Neural progenitor cell (in vitro differentiated cells): ENCODE data around the gene DEXI. TPM values are rescaled to one million over a fixed set of nuclear protein-coding genes. Genes with fewer than 3 reads are reported as not detected.

ENCODE experiments used
- DNase-seq: peaks from one replicate; pipeline ENCODE4 v3.0.0-alpha.2; 2016; ENCODE audit warnings: low spot score
- H2AFZ ChIP-seq: fragments of 200-600 bp; sonication (generic); replicated peaks from 2 replicates; pipeline ENCODE4 v1.6.1; 2016; ENCODE audit warnings: antibody characterized with exemption
- H3F3A ChIP-seq: fragments of 200-600 bp; sonication (generic); 2 replicates; pipeline ENCODE4 v1.6.1; 2016; ENCODE audit warnings: antibody characterized with exemption, low read depth
- H3K27ac ChIP-seq: fragments of 200-600 bp; sonication (generic); 2 replicates; pipeline ENCODE4 v1.5.1; 2016; ENCODE audit warnings: mild to moderate bottlenecking
- H3K27me3 ChIP-seq: fragments of 200-600 bp; sonication (generic); 2 replicates; pipeline ENCODE4 v1.6.1; 2016; ENCODE audit warnings: mild to moderate bottlenecking, moderate library complexity
- H3K36me3 ChIP-seq: fragments of 200-600 bp; sonication (generic); 2 replicates; pipeline ENCODE4 v1.5.1; 2016
- H3K4me1 ChIP-seq: fragments of 200-600 bp; sonication (generic); 2 replicates; pipeline ENCODE4 v1.6.1; 2016; ENCODE audit warnings: mixed run types
- H3K4me2 ChIP-seq: fragments of 200-600 bp; sonication (generic); 2 replicates; pipeline ENCODE4 v1.6.1; 2016
- H3K4me3 ChIP-seq: fragments of 200-600 bp; sonication (generic); 2 replicates; pipeline ENCODE4 v1.5.1; 2016
- H3K79me2 ChIP-seq: fragments of 200-600 bp; sonication (generic); 2 replicates; pipeline ENCODE4 v1.6.1; 2016; ENCODE audit warnings: low read depth
- H3K9ac ChIP-seq: fragments of 200-600 bp; sonication (generic); 2 replicates; pipeline ENCODE4 v1.6.1; 2016
- H3K9me3 ChIP-seq: fragments of 200-600 bp; sonication (generic); 2 replicates; pipeline ENCODE4 v1.5.1; 2016; ENCODE audit warnings: low read depth
- H4K20me1 ChIP-seq: fragments of 200-600 bp; sonication (generic); 2 replicates; pipeline ENCODE4 v1.6.1; 2016; ENCODE audit warnings: low read depth
- H3K27ac Mint-ChIP-seq: 3 replicates; pipeline ENCODE4 v1.8.0; 2021; ENCODE audit warnings: mixed read lengths
- H3K27me3 Mint-ChIP-seq: 2 replicates; pipeline ENCODE4 v1.8.0; 2022; ENCODE audit warnings: low read depth, mild to moderate bottlenecking, inconsistent platforms, moderate library complexity, mixed read lengths; ENCODE audit not compliant: insufficient read depth
- H3K36me3 Mint-ChIP-seq: 3 replicates; pipeline ENCODE4 v1.8.0; 2021; ENCODE audit warnings: mixed read lengths
- H3K4me1 Mint-ChIP-seq: 3 replicates; pipeline ENCODE4 v1.8.0; 2021; ENCODE audit warnings: mixed read lengths
- H3K4me3 Mint-ChIP-seq: 3 replicates; pipeline ENCODE4 v1.8.0; 2021; ENCODE audit warnings: mild to moderate bottlenecking, moderate library complexity, mixed read lengths
- H3K9me3 Mint-ChIP-seq: 3 replicates; pipeline ENCODE4 v1.8.0; 2020; ENCODE audit warnings: mixed read lengths
- CTCF ChIP-seq: fragments of 200-600 bp; sonication (generic); IDR thresholded peaks from 2 replicates; pipeline ENCODE4 v1.5.1; 2017; ENCODE audit warnings: antibody characterized with exemption, mild to moderate bottlenecking
- EZH2 ChIP-seq: fragments of 200-600 bp; sonication (generic); IDR thresholded peaks from 2 replicates; pipeline ENCODE4 v1.6.1; 2017; ENCODE audit warnings: antibody characterized with exemption, mild to moderate bottlenecking, moderate library complexity
- EZH2phosphoT487 ChIP-seq: fragments of 200-600 bp; sonication (generic); IDR thresholded peaks from 2 replicates; pipeline ENCODE4 v1.6.1; 2017; ENCODE audit warnings: antibody characterized with exemption
- total RNA-seq: library from RNA; depleted of rRNA; stranded (reverse); fragments of >200 nt; gene quantifications from 2 replicates; pipeline ENCODE4 v1.2.3, GENCODE V29; 2015; ENCODE audit warnings: low replicate concordance

Gene DEXI
- total RNA-seq, 1 donor from 2014 or later = 16.4 TPM

DNA sequence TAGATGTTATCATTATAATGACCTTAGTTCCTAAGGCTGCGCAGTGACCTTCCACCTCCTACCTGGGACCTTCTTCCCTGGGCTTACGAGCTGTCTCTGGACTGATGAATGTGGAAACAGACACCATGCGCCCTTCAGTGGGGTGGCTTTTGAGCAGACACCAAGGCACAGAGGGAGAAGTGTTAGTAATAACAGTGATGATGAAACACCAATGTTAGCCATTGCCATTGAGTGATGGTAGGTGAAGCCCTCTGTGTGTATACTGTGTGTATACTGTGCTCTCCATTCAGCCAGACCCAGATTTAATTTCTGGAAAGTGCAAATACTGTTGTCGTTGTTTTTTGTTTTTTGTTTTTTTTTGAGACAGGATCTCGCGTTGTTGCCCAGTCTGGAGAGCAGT, 46.6 kb upstream of the DEXI start:
- H3K36me3 Mint-ChIP-seq = peaks cover 12% of the 10 kb centered on the region
- H3K27ac Mint-ChIP-seq = no peak overlapping the region
- Histone ChIP-seq H3K4me1 (peaks cover 3% of the 10 kb centered on the region), H2AFZ (no peak overlapping the region), H3K4me3 (no peak overlapping the region), H4K20me1 (peaks cover 3% of the 10 kb centered on the region), H3K4me2 (no peak overlapping the region), H3K27ac (no peak overlapping the region), H3F3A (no peaks in the 10 kb centered on the region), H3K79me2 (no peaks in the 10 kb centered on the region), H3K9ac (no peak overlapping the region), H3K9me3 (no peaks in the 10 kb centered on the region), H3K27me3 (no peaks in the 10 kb centered on the region), H3K36me3 (no peaks in the 10 kb centered on the region)
- H3K27me3 Mint-ChIP-seq = peaks cover 5% of the 10 kb centered on the region
- H3K4me3 Mint-ChIP-seq = no peak overlapping the region
- H3K4me1 Mint-ChIP-seq = peaks cover 38% of the 10 kb centered on the region
- no peaks in the 10 kb centered on the region for H3K9me3 Mint-ChIP-seq
- no peak for TF ChIP-seq CTCF
- no peak for DNase-seq

GRCh38 chr16:10988164-10988803, 46.0 kb upstream of the DEXI start:
- peaks cover 37% of the 10 kb centered on the region for H3K4me1 Mint-ChIP-seq
- H2AFZ ChIP-seq = no peak overlapping the region
- peaks cover 5% of the 10 kb centered on the region for H3K27me3 Mint-ChIP-seq
- H3K9me3 Mint-ChIP-seq = no peaks in the 10 kb centered on the region
- no peak for TF ChIP-seq EZH2
- TF ChIP-seq CTCF = peak; percentile 53
- H3K4me1 ChIP-seq = peaks cover 3% of the 10 kb centered on the region
- H3K27ac Mint-ChIP-seq = no peak overlapping the region
- peaks cover 3% of the 10 kb centered on the region for H4K20me1 ChIP-seq
- peak; percentile 35 for DNase-seq
- H3K27me3 ChIP-seq = no peaks in the 10 kb centered on the region
- peaks cover 12% of the 10 kb centered on the region for H3K36me3 Mint-ChIP-seq
- H3K4me2 ChIP-seq = no peak overlapping the region
- no peak overlapping the region for H3K4me3 Mint-ChIP-seq
- no peaks in the 10 kb centered on the region for H3K9me3 ChIP-seq
- H3K36me3 ChIP-seq = no peaks in the 10 kb centered on the region
- no peak overlapping the region for H3K4me3 ChIP-seq
- H3K9ac ChIP-seq = no peak overlapping the region
- H3K79me2 ChIP-seq = no peaks in the 10 kb centered on the region
- H3K27ac ChIP-seq = no peak overlapping the region
- H3F3A ChIP-seq = no peaks in the 10 kb centered on the region

DNA sequence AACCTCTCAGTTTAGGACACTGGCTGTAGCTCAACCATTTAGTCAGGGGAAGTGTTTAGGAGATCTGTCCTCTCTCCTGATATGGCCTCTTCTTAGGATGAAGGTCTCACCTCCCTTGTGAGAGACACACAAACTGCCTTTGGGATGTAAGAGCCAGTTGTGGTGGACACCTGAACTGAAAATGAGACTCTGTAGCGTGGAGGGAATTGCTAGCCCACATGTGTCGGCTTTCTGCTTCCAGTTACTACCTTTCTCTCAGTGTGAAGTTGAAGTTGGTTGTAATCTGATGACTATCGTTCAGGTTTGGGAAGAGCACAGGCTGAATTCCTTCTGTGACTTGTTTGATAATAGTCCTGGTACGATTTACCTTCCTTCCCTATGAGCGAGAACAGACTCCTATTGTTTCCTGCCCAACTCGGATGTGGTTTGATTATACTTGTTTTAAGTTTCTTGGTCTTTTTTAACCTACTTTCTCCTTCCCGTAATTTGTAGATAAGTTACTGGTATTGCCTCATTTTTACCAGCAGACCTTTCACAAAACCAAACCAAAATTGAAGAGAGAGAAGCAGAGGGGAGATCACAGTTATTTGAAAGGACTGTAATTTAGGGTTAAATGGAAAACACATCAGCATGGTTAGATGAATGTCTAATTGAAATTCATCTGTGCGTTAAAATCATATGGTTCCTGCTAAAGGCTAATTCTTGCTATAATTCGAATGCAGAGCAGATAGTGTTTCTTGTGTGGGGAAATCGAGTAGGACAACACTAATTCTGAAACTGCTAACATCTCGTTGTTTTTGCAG, 45.3 kb upstream of the DEXI start:
- no peak for TF ChIP-seq CTCF
- TF ChIP-seq EZH2 = no peak
- no peak for TF ChIP-seq EZH2phosphoT487
- Histone ChIP-seq H3F3A (no peaks in the 10 kb centered on the region), H3K27me3 (no peaks in the 10 kb centered on the region), H3K27ac (no peak overlapping the region), H4K20me1 (peaks cover 3% of the 10 kb centered on the region), H3K9me3 (no peaks in the 10 kb centered on the region), H3K79me2 (no peaks in the 10 kb centered on the region), H3K36me3 (no peaks in the 10 kb centered on the region), H3K4me3 (no peak overlapping the region), H3K9ac (no peak overlapping the region), H3K4me2 (no peak overlapping the region), H2AFZ (no peak overlapping the region), H3K4me1 (peaks cover 3% of the 10 kb centered on the region)
- no peak for DNase-seq
- Mint-ChIP-seq H3K36me3 (peaks cover 14% of the 10 kb centered on the region), H3K27me3 (peaks cover 5% of the 10 kb centered on the region), H3K4me1 (peaks cover 29% of the 10 kb centered on the region), H3K9me3 (no peaks in the 10 kb centered on the region), H3K27ac (no peak overlapping the region), H3K4me3 (no peak overlapping the region)
